Forelimb muscle (tissue), 1 donor: ENCODE data around the gene TARBP2. TPM values are rescaled to one million over a fixed set of nuclear protein-coding genes. Genes with fewer than 3 reads are reported as not detected.

ENCODE experiments used
- DNase-seq: peaks from one replicate; pipeline ENCODE4 v3.0.0-alpha.2; 2013; ENCODE audit warnings: low read depth
- polyA plus RNA-seq: library from polyadenylated mRNA; unstranded; fragments of 120-200 nt; gene quantifications from one replicate; pipeline ENCODE4 v1.2.1, GENCODE V29; 2013; ENCODE audit not compliant: insufficient read length

Gene TARBP2, protein sequence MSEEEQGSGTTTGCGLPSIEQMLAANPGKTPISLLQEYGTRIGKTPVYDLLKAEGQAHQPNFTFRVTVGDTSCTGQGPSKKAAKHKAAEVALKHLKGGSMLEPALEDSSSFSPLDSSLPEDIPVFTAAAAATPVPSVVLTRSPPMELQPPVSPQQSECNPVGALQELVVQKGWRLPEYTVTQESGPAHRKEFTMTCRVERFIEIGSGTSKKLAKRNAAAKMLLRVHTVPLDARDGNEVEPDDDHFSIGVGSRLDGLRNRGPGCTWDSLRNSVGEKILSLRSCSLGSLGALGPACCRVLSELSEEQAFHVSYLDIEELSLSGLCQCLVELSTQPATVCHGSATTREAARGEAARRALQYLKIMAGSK
- 20.9 TPM for polyA plus RNA-seq

DNA sequence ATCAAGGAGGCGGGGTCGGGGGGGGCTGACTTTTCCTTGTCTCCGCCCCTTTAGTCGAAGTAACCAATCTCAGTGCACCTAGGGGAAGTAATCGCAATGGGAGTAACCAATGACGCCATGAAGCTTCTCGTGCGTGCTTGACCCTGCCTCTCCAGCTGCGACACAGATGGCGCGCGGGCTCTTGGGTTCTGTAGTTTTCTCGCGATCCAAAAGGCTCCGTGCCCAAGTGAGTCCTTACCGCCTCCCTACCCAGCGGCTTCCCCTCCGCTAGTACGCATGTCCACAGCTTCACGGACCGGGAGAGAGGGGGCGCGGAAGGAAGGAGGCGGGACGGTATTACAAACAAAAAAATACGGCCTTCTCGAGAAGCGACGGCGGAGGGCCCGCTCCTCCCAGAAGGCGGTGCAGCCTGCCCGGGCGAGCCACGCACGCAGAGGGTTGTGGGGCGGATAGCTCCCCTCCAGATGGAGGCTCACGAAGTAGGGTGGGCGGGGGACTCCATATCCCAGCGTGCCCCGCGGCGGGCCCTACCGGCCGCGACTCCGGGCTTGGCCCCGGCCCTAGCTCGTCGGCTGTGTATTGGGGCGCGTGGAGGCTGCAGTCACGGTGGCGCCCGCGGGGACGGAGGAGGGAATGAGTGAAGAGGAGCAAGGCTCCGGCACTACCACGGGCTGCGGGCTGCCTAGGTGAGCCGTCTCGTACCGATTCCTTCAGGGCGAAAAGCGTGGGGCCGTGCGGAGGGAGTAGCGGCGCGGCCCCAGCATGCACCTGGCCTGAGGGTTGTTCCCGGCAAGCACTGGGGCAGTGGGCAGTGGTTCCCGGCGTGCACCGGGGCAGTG lies at the start of gene TARBP2:
Gene TARBP2, plus strand, starts transcription at position 508 of the 839 bp plus-strand sequence. Its CDS starts 126 bp downstream, at position 634.
- peak; percentile 100 for DNase-seq

DNA sequence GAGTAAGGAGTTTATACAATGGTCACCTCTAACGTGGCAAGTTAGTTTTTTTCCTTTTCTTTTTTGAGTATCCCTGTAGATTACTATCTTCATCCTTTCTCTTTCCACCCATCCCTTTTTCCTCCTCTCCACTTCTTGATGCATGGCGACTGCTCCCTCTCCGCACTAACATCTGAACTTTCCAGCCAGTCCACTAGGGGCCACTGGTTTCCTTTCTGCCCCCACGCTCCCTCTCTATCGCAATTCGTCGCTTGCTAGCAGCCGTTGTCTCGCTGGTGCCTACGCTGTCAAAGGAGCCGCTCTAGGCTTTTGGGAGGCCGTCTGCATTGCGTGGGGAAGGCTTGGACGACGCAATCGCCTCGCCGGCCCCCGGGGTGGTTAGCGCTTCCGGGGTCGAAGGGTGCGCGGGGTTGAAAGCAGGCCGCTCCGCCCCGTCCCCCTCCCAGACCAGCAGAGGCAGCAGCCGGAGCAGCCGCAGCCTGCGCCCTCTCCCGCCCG lies 49.4 kb upstream of the TARBP2 start, which contains the start of gene PCBP2:
Gene PCBP2, plus strand, starts transcription at position 442 of the 498 bp plus-strand sequence. CDS start 2,699 bp downstream, outside the sequence.
- peak; percentile 97 for DNase-seq

DNA sequence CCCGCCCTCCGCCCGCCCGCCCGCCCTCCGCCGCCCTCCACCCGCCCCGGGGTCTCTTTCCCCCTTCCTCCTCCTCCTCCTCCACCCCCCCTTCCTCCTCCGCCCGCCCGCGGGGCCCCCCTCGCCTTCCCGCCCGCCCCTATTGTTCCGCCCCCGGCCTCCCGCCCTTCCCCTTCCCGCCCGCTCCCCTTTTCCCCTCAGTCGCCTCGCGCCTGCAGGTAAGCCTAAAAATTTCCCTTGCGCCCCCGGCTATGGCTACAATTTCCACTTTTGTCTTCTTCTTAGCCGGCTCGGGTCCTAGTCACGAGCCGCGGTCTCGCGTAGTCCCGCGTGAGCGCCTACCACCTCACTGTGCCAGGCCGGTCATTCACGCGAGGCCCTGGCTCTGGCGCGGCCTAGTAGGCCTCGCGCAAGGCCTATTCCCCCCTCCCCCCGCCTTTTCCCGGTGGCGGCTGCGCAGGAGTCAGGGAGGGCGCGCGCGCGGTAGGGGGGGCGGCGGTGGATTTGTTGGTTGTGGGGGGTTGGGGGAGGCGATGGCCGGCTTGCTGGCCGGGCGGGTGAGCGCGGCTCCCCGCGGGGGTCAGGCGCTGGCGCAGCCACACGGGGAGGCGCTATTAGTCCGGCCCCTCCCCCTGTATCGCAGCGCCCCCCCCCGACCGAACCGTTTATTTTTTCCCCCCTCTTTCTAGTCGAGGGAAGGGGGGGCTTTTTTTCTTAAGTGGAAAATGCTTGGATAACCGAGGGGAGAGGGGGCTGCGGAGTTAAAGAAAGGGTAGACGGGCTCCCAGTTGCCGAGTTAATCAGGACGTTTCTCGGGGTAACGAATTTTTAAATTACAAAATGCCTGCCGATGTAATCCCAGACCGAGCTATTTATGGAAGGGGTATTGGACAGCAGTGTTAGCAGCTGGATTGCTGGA lies 48.7 kb upstream of the TARBP2 start:
- peak; percentile 40 for DNase-seq

DNA sequence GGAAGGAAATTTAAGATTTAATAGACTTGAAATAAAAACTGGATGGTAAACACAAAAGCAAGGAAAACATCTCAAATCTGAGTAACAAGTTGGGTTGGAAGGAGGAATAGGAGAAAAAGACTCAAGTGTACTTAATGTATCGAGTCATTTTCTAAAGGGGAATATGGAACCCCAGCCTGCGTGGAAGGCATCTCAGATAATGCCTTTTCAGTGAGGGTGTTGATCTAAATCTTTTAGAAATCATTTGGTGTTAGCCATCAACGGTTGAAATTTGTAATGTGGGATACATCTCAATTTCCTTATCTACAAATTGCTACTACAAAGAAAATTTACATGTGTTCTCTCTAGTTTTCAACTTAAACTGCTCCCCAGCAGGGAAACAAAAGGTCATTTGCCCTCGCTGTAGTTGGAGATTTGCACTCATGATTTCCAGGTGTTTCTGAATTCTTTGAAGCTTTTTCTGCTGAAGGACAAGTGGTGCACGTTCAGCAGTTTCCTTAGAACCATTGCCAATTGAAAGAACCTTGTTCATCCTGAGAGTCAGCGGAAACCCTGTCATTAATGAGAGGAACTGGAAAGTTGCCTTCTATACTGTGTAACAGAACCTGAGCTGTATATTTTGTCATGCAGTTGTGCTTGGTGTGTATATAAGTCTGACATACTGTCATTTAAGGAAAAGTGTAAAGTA lies 47.0 kb upstream of the TARBP2 start:
- no peak for DNase-seq

DNA sequence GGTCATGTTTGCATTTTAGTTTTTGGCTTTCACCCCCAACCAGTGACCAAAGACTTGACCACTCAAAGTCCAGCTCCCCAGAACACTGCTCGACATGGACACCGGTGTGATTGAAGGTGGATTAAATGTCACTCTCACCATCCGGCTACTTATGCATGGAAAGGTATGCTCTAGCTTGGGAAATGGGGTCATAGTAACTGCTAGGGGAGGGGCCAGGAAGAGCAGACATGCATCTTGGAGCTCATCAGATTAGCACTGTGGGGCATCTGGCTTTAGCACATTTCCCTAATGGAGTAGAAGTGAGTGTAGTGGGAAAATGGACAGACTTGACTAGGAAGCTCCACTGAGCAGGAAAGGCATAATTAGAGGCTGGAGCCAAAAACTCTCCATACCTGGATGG lies 46.4 kb upstream of the TARBP2 start:
- DNase-seq = no peak

DNA sequence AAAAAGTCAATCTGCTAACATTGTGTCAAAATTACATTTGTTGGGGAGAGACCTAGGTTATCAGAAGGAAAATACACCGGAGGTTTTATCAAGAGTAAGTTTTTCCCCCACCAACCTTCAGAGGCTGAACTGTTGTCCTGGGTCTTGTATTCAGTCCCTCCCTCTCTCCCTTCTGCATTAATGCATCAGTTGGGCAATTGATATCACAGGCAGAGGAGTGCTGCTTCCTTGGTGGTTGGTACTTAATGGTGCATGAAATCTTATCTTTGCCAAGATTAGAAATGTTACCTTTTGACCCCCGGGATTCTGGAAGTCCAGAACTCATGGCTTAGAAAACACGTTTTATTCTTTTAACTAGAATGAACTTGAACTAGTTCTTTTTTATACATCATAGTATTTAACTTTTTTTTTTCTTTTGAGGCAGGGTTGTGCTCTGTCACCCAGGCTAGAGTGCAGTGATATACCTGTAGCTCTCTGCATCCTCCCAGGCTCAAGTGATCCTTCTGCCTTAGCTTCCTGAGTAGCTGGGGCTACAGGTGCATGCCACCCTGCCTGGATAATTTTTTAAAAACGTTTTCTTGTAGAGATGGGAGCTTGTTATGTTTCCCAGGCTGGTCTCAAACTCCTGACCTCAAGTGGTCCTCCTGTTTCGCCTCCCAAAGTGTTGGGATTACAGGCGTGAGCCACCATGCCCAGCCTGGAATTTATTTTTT lies 44.3 kb upstream of the TARBP2 start:
- no peak for DNase-seq

DNA sequence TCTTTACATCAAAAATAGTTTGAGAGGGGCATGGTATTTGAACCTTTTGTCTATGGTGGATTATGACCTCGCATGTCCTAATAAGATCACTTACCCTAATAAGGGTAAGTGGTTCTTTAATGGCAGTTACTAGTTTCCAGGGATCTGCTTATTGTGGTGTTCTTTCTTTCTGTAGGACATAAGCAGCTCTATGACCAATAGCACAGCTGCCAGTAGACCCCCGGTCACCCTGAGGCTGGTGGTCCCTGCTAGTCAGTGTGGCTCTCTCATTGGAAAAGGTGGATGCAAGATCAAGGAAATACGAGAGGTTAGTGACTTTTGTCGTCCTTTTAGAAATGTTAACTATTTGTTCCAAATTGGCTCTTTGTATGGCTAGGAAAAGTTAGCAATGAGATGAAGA lies 42.0 kb upstream of the TARBP2 start:
- no peak for DNase-seq

DNA sequence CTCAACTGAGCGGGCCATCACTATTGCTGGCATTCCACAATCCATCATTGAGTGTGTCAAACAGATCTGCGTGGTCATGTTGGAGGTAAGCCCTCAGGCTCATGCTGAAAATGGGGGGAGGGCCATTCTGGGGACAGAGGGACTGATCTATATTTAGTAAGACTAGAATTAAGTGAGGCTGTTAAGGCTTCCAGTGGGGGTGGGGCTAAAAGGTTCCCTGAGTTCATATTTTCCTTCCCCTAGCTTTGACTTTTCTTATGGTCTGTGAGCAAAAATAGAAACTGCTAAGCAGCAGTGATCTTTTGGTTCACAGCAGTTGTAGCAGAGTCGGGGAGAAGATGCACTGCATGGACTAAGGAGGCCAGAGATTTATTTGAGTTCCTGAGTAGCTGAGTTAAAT lies 40.0 kb upstream of the TARBP2 start:
- DNase-seq = no peak

DNA sequence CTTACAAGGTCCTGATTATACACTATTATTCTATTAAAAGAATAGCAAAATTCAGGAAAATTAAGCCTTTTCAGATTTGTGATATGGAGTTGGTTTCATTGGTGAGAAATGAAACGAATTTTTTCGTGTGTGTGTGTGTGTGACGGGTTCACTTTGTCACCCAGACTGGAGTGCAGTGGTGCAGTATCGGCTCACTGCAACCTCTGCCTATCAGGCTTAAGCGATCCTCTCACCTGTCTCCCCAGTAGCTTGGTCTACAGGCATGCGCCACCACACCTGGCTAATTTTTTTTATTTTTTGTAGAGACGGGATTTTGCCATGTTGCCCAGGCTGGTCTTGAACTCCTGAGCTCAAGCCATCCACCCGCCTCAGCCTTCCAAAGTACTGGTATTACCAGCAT lies 39.5 kb upstream of the TARBP2 start:
- DNase-seq = no peak

DNA sequence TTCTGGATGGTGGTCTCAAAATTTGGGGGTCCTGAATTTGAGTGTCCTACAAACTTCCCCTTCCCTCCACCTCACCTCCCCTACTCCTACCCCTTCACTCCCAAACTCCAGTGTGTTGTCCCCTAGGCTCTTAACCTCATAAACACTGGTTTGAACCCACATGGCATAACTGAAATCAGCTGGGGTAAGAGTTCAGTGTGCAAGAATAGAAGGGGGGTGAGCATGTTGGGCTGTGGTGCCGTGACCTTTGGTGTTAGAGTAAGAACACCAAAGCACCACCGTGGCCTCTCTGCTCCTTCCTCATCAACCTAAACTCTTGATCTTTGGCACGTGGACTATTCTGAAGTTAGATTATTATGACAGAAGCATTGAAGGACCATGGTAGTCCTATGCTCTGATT lies 38.1 kb upstream of the TARBP2 start:
- no peak for DNase-seq

DNA sequence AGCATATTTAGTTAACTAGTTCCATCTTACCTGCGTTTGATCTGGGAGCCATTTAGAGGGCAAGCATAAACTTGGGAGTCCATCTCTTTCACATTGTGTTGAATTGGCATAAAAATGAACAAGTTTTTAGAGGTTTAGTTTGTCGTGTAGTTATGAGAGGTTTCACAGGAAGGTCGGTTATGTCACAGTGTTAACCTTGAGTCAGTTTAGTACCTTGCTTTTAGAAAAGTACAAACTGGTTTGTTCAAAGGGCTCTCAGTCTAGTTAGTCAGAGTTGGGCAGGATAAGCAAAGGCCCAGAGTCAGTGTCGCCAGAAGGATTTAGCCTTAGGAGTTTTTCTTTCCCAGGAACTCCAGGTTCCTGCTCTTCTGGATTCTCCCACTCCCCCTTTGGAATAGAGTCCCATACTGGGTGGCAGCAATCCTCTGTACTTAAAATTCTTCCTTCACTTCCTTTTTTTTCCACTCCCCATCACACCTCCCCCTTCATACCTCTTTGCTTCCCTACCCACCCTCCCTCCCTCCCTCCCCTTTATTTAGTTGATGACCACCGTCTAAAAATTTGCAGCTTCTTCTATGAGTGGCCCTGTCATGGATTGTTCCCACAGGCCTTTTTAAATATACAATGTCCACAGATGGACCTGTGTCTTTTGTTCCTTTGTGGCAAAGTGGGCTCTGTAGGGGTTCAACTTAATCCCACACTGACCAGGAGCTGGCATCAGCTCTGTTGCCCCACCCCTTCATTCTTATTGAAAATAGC lies 37.1 kb upstream of the TARBP2 start:
- DNase-seq = no peak

DNA sequence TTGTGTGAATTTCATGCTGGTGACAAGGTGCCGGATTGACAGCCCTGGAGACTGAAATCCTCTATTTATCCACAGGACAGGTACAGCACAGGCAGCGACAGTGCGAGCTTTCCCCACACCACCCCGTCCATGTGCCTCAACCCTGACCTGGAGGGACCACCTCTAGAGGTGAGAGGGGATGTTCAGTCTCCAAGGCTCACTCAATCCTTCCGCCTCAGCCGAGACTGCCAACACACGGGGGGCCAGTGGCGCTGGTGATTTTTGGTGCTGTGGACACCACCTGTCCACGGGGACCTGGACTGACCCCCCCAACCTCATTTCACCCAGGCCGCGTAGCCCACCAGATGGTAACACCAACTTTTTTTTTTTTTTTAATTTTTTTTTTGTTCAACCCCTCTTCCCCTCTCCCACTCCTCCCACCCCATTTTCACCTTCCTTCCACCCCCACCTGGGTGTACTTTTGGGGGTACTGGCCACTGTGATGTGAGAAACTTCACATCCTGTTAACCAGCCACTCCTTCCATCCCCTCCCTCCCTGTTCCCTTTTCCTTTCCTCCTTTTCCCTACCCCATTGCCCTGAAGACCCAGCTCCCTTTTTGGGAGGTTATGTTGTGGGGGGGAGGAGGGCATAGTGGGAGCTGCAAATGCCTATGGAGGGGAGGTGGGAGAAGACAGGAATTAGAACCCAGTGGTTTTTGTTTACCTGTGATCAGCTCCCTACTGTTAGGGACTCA lies 36.2 kb upstream of the TARBP2 start:
- no peak for DNase-seq

DNA sequence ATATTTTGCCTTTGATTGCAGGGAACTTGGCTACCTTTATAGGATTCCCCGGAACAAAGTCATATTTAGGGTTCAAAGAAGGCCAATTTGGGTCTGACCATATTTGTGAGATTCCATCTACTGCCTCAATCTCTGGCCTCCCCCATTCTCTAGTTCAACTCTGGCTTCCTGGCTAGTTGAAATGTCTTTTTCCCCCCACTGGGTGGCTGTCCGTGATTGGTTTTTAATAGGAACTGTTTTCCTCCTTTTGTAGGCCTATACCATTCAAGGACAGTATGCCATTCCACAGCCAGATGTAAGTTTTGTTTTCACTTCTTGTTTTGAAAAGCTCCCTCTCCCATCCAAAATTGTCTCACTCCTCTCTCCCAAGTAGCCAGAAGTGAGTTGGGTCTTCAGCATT lies 35.4 kb upstream of the TARBP2 start:
- DNase-seq = no peak

DNA sequence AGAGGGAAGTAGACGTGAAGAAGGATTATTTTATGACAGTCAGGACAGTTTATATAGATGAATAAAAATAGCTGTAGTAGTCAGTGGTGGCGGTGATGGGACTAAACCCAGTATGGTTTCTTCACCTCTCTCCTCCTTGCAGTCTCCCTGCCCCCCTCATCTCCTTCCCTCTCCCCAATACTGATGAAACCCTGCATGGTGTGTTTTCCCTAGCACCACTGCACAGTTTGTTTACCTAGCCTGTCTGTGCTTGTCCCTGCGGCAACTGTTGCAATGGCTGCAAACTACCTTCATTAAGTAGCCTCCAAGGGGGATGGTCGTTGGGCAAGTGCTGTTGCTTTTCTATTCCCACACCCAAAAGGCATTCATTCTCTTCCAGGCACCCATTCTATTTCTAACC lies 34.4 kb upstream of the TARBP2 start:
- DNase-seq = no peak

DNA sequence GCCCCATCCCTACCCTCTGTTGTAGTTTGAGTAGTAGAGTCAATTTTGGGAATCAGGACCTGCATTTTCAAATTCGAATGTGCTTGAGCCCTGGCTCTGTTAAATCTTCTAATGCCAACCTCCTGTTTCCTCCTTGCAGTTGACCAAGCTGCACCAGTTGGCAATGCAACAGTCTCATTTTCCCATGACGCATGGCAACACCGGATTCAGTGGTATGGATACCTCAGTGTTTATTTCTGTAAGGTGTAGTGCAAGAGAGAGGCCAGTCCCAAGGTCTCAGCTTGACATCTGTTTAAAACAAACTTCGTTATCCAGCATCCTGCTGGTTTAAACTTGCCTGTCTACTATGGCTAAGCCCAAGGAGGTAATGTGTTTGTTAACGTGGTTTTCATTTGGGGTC lies 34.0 kb upstream of the TARBP2 start:
- no peak for DNase-seq

DNA sequence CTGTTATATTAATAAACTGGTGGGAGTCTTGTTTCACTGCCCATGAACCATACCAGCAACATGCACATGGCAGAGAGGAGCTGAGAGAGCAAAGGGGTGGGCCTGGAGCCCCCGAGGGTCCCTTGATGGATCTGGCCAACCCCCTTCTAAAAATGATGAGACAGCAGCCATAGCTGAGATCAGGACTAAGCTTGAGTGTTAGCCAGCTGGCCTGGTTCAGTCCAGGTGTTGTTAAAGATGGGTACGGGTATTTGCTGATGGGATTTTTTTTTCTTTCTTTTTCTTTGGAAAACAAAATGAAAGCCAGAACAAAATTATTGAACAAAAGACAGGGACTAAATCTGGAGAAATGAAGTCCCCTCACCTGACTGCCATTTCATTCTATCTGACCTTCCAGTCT lies 33.2 kb upstream of the TARBP2 start:
- DNase-seq = no peak

DNA sequence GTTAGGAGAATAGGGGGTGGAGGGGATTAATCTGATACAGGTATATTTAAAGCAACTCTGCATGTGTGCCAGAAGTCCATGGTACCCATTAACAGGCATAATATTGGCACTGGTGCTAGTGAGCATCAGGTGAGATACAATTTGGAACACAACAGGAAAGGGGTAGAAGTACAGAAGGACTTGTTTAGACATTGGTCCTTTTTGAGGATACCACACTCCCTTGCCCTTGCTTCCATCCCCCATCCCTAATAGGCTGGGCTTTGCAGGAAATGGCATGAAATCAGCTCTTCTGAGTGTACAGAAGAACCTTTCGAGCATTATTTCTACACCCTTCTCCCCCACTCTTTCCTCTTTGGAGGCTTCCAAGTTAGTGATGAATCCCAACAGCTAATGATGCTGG lies 32.8 kb upstream of the TARBP2 start:
- no peak for DNase-seq

DNA sequence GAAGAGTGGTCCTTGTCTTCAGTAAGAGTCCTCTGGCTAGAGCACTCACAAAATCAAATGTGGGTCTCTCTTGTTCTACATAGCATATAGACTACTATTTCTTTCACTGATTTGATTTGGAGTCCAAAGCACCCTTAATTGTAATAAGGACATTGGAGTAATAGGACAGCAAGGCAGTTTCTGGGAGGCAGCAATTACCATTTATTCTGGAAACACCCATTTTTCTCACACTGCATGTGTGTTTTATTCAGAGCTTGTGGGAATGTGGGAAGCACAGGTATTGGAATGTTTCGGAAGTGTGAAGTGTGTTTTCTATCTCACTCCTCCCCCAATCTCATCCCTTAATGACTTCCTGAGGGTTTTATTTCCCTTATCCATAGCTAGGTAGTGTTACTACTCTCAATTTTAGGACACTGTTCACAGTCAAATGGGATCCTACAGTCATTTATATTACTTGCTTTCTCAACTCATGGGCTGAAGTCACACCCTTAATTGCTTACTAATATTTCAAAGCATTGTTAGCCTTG lies 29.0 kb upstream of the TARBP2 start:
- no peak for DNase-seq

DNA sequence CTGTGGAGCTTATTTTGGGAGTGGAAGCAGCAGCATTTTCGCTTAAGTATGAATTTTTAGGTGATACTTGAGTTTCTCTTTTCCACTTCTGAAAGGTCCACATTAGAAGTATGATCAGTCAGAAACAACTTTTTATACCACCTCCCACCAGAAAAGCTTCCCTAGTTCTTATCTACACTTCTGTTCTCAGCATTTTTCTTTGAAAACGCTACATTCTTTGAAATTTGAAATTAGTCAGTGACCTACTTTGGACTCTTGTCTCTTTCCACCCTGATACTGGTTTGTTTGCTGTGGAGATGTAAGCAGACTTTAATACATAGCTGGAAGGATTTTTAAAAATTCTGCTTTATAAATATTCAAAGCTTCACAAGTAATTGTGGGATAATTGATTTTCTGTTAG lies 27.0 kb upstream of the TARBP2 start:
- no peak for DNase-seq
